Fibroblast of lung (primary cell): ENCODE results near the gene FOSL2. TPM values are rescaled to one million over a fixed set of nuclear protein-coding genes. Genes with fewer than 3 reads are reported as not detected.

Experiments used
- DNase-seq, 2 donors: peaks; one replicate each; pipeline versions ENCODE4 v3.0.0 to v3.0.0-alpha.2; 2010; ENCODE audit warnings: low read depth in 2 of 2
- H2AFZ ChIP-seq: 2 replicates; pipeline ENCODE4 v1.5.1; 2012; ENCODE audit warnings: low read length, control low read depth, inconsistent platforms
- H3K27ac ChIP-seq: 2 replicates; pipeline ENCODE4 v1.5.1; 2011; ENCODE audit warnings: low read length, control low read depth; ENCODE audit not compliant: insufficient read depth
- H3K27me3 ChIP-seq: 2 replicates; pipeline ENCODE4 v1.5.1; 2011; ENCODE audit warnings: mild to moderate bottlenecking, low read length; ENCODE audit not compliant: control insufficient read depth, insufficient read depth
- H3K36me3 ChIP-seq: 2 replicates; pipeline ENCODE4 v1.5.1; 2011; ENCODE audit warnings: low read length; ENCODE audit not compliant: control insufficient read depth, insufficient read depth
- H3K4me1 ChIP-seq: 2 replicates; pipeline ENCODE4 v1.5.1; 2011; ENCODE audit warnings: low read length; ENCODE audit not compliant: control insufficient read depth, insufficient read depth; ENCODE audit errors: extremely low read depth
- H3K4me2 ChIP-seq: 2 replicates; pipeline ENCODE4 v1.5.1; 2011; ENCODE audit warnings: low read length, control low read depth; ENCODE audit not compliant: insufficient read depth; ENCODE audit errors: extremely low read depth
- H3K4me3 ChIP-seq, 4 experiments: fragments of 200-600 bp in 1 of 4; sonication (generic) in 1 of 4; replicated peaks in 1 of 4; 2 replicates each; pipeline ENCODE4 v1.5.1; 2011 to 2016; ENCODE audit warnings: low read length in 4 of 4, low read depth in 3 of 4, mild to moderate bottlenecking in 3 of 4, control low read depth in 2 of 4, inconsistent platforms in 1 of 4, mixed read lengths in 1 of 4; ENCODE audit not compliant: insufficient read depth in 1 of 4; ENCODE audit errors: control extremely low read depth in 1 of 4
- H3K79me2 ChIP-seq: 2 replicates; pipeline ENCODE4 v1.5.1; 2012; ENCODE audit warnings: mild to moderate bottlenecking, low read length, inconsistent platforms; ENCODE audit not compliant: control insufficient read depth, insufficient read depth
- H3K9ac ChIP-seq: 2 replicates; pipeline ENCODE4 v1.5.1; 2011; ENCODE audit warnings: mild to moderate bottlenecking, low read length, control low read depth; ENCODE audit not compliant: insufficient read depth
- H3K9me3 ChIP-seq: 2 replicates; pipeline ENCODE4 v1.5.1; 2012; ENCODE audit warnings: low read depth, low read length; ENCODE audit not compliant: control insufficient read depth, insufficient read depth
- H4K20me1 ChIP-seq: 2 replicates; pipeline ENCODE4 v1.5.1; 2011; ENCODE audit warnings: low read length; ENCODE audit not compliant: control insufficient read depth, insufficient read depth; ENCODE audit errors: extremely low read depth
- CTCF ChIP-seq, 2 donors: IDR thresholded peaks in 1 of 2; conservative IDR thresholded peaks in 1 of 2; 1 replicate in 1 of 2; 2 replicates in 1 of 2; pipeline ENCODE4 v1.5.1; 2011 to 2012; ENCODE audit warnings: low read length in 2 of 2, control low read depth in 1 of 2, inconsistent platforms in 1 of 2, low read depth in 1 of 2, mild to moderate bottlenecking in 1 of 2
- EZH2 ChIP-seq: IDR thresholded peaks from 2 replicates; pipeline ENCODE4 v1.5.1; 2012; ENCODE audit warnings: low read length, control low read depth, mild to moderate bottlenecking; ENCODE audit errors: missing control alignments
- polyA plus RNA-seq, 2 donors: library from polyadenylated mRNA; depleted of rRNA in 1 of 2; stranded (reverse) in 1 of 2; unstranded in 1 of 2; fragments of >200 nt; gene quantifications; 2 replicates each; pipeline ENCODE4 v1.2.1, GENCODE V29; 2011 to 2012; ENCODE audit warnings: missing spikeins in 1 of 2
- total RNA-seq: library from RNA; depleted of rRNA; stranded (reverse); fragments of >200 nt; gene quantifications from 2 replicates; pipeline ENCODE4 v1.2.1, GENCODE V29; 2014

FOSL2 gene
- total and polyA plus RNA-seq, 2 donors (not counting 1 experiment from before 2014, with no cell fraction given) = 58.9 to 83.6 TPM

- Histone ChIP-seq H2AFZ (no peak overlapping the region), H3K4me1 (no peaks in the 10 kb centered on the region), H3K9ac (no peak overlapping the region), H3K9me3 (no peaks in the 10 kb centered on the region), H3K36me3 (no peaks in the 10 kb centered on the region), H3K79me2 (no peaks in the 10 kb centered on the region), H3K4me3 (no peak overlapping the region), H3K4me2 (no peak overlapping the region), H3K27ac (no peak overlapping the region), H4K20me1 (no peaks in the 10 kb centered on the region), H3K27me3 (no peaks in the 10 kb centered on the region)
- no peak for DNase-seq
- TF ChIP-seq EZH2 = no peak
Measured at GRCh38 chr2:28365158-28365557, 27.5 kb upstream of the FOSL2 start.

GRCh38 chr2:28366149-28366495 is 26.5 kb upstream of the FOSL2 start:
- Histone ChIP-seq H3K79me2 (no peaks in the 10 kb centered on the region), H4K20me1 (no peaks in the 10 kb centered on the region), H3K36me3 (no peaks in the 10 kb centered on the region), H3K27ac (no peak overlapping the region), H2AFZ (no peak overlapping the region), H3K4me1 (peaks cover 2% of the 10 kb centered on the region), H3K9me3 (no peaks in the 10 kb centered on the region), H3K4me3 (no peak overlapping the region), H3K27me3 (no peaks in the 10 kb centered on the region), H3K4me2 (no peak overlapping the region), H3K9ac (no peak overlapping the region)
- TF ChIP-seq CTCF (conservative IDR thresholded peaks at IDR 0.05 in 1 of 2, IDR thresholded peaks at IDR 0.05 in 1 of 2; ENCODE audit: low read depth in 1 of 2, low read length in 2 of 2) (no peak), EZH2 (no peak)
- no peak for DNase-seq

- DNase-seq = peak; percentile 35 to 62
- H2AFZ ChIP-seq = no peak overlapping the region
- H4K20me1 ChIP-seq = no peaks in the 10 kb centered on the region
- no peaks in the 10 kb centered on the region for H3K9me3 ChIP-seq
- peaks cover 2% of the 10 kb centered on the region for H3K4me1 ChIP-seq
- no peak overlapping the region for H3K4me3 ChIP-seq
- no peak for TF ChIP-seq CTCF (conservative IDR thresholded peaks at IDR 0.05 in 1 of 2, IDR thresholded peaks at IDR 0.05 in 1 of 2; ENCODE audit: low read depth in 1 of 2, low read length in 2 of 2)
- TF ChIP-seq EZH2 = no peak
- no peaks in the 10 kb centered on the region for H3K36me3 ChIP-seq
- no peak overlapping the region for H3K4me2 ChIP-seq
- H3K79me2 ChIP-seq = no peaks in the 10 kb centered on the region
- no peaks in the 10 kb centered on the region for H3K27me3 ChIP-seq
- no peak overlapping the region for H3K27ac ChIP-seq
- H3K9ac ChIP-seq = no peak overlapping the region
Measured at GRCh38 chr2:28366496-28367282, 26.0 kb upstream of the FOSL2 start.
